Stimulated activated naive B cell treated with anti-CD40 and anti-IgM and Interleukin-4, amounts not matched to agents 10 μg/mL and 1 μg/mL and 100 μg/mL, for 72 hours (primary cell): ENCODE measurements around the gene SLC26A6.
A peak's percentile ranks its signal among the peaks of the same experiment; 100 is the strongest.

Experiments
- ATAC-seq, 2 donors: fragments of 150-1000 bp; cut with Tn5 transposase; replicated peaks; 2 replicates each; pipeline ENCODE4 v1.10.0; 2021; ENCODE audit warnings: moderate library complexity in 1 of 2
- DNase-seq: peaks from one replicate; pipeline ENCODE4 v3.0.0; 2021
- H3K27ac Mint-ChIP-seq: one replicate; pipeline ENCODE4 v1.8.0; 2022; ENCODE audit warnings: mild to moderate bottlenecking, mixed read lengths
- H3K27me3 Mint-ChIP-seq, 2 donors: one replicate each; pipeline ENCODE4 v1.8.0; 2022; ENCODE audit warnings: mixed read lengths in 2 of 2
- H3K36me3 Mint-ChIP-seq, 2 donors: one replicate each; pipeline ENCODE4 v1.8.0; 2022; ENCODE audit warnings: mixed read lengths in 2 of 2, mild to moderate bottlenecking in 1 of 2
- H3K4me1 Mint-ChIP-seq, 2 donors: one replicate each; pipeline ENCODE4 v1.8.0; 2022; ENCODE audit warnings: mixed read lengths in 2 of 2, mild to moderate bottlenecking in 1 of 2
- H3K4me3 Mint-ChIP-seq, 2 donors: one replicate each; pipeline ENCODE4 v1.8.0; 2022; ENCODE audit warnings: mild to moderate bottlenecking in 2 of 2, mixed read lengths in 2 of 2, moderate library complexity in 1 of 2
- H3K9me3 Mint-ChIP-seq, 2 donors: one replicate each; pipeline ENCODE4 v1.8.0; 2022; ENCODE audit warnings: mixed read lengths in 2 of 2, mild to moderate bottlenecking in 1 of 2

SLC26A6 gene

GRCh38 chr3:48609088-48610005 is 25.9 kb downstream of the SLC26A6 start, which contains the start of gene UQCRC1:
TSS of gene UQCRC1 (minus strand) at chr3:48609646. CDS start at chr3:48609620, 26 bp downstream.
- Mint-ChIP-seq H3K27me3 (peaks cover 0 to 4% of the 10 kb centered on the region in 2 donors), H3K36me3 (peaks cover 13 to 27% of the 10 kb centered on the region in 2 donors), H3K4me3 (peak within 1 kb of the TSS; percentile 100), H3K9me3 (no peaks in the 10 kb centered on the region), H3K4me1 (peaks cover 20 to 28% of the 10 kb centered on the region in 2 donors), H3K27ac (peak within 1 kb of the TSS; percentile 99)
- DNase-seq (peak; percentile 92), ATAC-seq (peak; percentile 97 to 98)

GRCh38 chr3:48607519-48607918 is 27.7 kb downstream of the SLC26A6 start:
- Mint-ChIP-seq H3K36me3 (peaks cover 20 to 33% of the 10 kb centered on the region in 2 donors), H3K4me3 (no peak overlapping the region), H3K9me3 (no peaks in the 10 kb centered on the region), H3K27ac (no peak overlapping the region), H3K4me1 (peaks cover 12 to 15% of the 10 kb centered on the region in 2 donors), H3K27me3 (no peaks in the 10 kb centered on the region)
- DNase-seq (no peak), ATAC-seq (no peak)

DNA sequence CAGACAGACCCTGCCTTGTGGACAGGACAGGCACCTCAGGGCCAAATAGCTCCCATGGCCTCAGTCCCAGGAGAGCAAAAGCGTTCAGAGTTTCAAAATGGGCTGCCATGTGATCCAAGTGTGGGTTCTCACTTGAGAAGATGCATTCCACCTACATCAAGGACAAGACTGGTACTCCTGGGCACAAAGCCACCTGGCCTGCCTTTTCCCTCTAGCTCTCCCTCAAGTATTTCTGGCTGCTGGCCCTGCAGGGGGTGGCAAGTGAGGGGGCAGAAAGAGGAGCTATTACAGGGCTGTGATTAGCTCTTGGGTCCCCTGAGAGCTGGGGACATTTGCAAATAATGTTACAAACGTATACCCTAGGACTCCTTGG is 33.7 kb downstream of the SLC26A6 start:
- Mint-ChIP-seq H3K4me3 (no peak overlapping the region), H3K27ac (no peak overlapping the region), H3K9me3 (no peaks in the 10 kb centered on the region), H3K4me1 (peaks cover 0 to 2% of the 10 kb centered on the region in 2 donors), H3K27me3 (no peaks in the 10 kb centered on the region), H3K36me3 (peaks cover 29 to 64% of the 10 kb centered on the region in 2 donors)
- DNase-seq (no peak), ATAC-seq (no peak)

GRCh38 chr3:48600711-48601621 is 34.3 kb downstream of the SLC26A6 start:
- DNase-seq (no peak), ATAC-seq (no peak)
- Mint-ChIP-seq H3K27ac (no peak overlapping the region), H3K36me3 (peaks cover 29 to 65% of the 10 kb centered on the region in 2 donors), H3K27me3 (peaks cover 0 to 2% of the 10 kb centered on the region in 2 donors), H3K4me1 (peaks cover 0 to 5% of the 10 kb centered on the region in 2 donors), H3K4me3 (no peak overlapping the region), H3K9me3 (no peaks in the 10 kb centered on the region)

DNA sequence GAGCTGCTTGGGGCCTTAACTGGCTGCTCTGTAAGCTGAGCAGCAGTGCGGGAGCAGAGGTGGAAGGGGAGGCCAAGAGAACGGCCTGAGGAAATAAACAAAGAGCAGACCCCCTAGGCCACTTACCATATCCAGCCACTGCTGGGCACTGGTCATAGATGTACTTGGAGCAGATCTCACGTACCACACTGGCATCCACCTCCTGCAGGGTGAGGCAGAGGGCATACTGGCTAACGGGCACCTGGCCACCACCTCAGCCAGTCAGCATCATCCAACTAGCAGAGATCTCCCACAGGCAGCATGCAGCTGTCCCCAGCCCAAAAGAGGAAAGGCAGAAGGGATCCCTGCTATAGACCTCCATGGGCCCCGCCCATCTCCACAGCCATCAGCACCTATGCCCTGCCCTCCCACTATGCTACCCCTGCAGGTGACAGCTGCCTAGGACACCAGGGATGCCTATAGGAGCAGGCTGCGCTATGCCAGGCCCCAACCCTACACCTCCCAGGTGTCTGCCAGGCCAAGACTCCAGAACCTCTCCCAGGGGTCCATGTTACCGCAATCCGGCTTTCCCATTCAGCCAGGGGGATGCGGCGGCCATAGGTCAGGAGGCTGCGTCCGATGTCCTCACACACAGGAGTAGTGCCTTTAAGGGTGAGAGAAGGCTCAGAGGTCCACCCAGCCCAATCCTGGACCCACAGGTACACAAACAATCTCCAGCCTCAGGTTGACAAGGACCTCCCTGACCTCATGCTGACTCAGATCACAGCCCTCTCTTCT is 35.6 kb downstream of the SLC26A6 start:
- Mint-ChIP-seq H3K9me3 (no peaks in the 10 kb centered on the region), H3K4me1 (peaks cover 5% of the 10 kb centered on the region in 2 donors), H3K27ac (no peak overlapping the region), H3K36me3 (peaks cover 27 to 57% of the 10 kb centered on the region in 2 donors), H3K27me3 (peaks cover under 1 to 4% of the 10 kb centered on the region in 2 donors), H3K4me3 (no peak overlapping the region)
- ATAC-seq (no peak), DNase-seq (no peak)

DNA sequence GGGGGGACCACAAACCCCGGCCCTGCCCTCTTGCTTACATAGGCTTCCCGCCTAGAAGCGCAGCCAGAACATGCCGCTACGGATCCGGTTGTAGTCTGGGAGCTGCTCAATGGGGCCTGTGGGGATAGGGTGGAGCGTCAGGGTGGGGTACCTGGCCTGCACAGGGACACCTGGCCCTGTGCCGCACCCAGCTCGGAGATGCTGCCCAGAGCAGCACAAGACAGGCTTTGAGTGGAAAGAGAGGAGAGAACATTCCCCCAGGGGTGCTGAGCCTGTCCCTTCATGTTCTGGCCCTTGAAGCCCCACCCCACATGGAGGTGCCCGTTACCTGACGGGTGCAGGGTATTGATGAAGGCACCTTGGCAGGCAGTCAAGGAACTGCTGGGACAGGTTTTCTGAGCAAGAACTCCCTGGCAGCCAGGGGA is 36.2 kb downstream of the SLC26A6 start:
- H3K4me3 Mint-ChIP-seq: no peak overlapping the region
- peaks cover 7 to 9% of the 10 kb centered on the region in 2 donors for H3K27me3 Mint-ChIP-seq
- no peak overlapping the region for H3K27ac Mint-ChIP-seq
- ATAC-seq (no peak), DNase-seq (no peak)
- peaks cover 21 to 51% of the 10 kb centered on the region in 2 donors for H3K36me3 Mint-ChIP-seq
- H3K4me1 Mint-ChIP-seq: peaks cover 10 to 11% of the 10 kb centered on the region in 2 donors
- no peaks in the 10 kb centered on the region for H3K9me3 Mint-ChIP-seq

DNA sequence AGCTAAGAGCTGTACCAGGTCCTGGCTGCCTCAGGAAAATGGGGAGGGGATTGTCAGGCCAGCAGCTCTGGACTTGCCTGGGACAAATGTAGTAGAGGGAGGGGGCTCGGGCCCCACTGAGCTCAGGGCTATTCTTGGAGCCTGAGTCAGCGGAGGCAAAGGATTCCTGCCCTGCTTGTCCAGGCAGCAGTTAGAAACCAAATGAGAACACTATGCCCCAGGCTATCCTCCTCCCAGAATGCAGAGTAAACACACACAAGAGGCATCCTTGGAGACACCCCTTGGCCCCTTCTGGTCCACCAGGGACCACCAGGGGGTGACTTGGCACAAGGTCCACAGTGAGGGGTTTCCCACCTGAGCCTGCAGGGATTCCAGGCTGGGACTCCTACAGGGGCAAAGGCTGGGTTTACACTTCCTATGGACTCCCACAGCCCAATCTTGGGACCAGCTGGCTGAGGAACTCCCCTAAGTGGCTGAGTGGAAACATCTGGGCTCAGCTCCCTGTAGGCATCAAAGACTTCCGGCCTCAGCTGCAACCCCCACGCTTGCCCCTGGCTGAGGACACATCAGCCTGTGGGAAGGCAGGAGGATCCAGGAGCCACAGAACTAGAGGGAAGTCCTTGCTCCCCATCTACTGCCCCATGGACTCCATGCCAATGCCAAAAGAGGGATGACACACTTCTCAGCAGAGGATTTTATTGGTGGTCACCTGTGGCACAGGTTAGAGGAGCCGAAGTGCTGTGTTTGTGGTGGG is 36.8 kb downstream of the SLC26A6 start:
- Mint-ChIP-seq H3K4me1 (peaks cover 10 to 11% of the 10 kb centered on the region in 2 donors), H3K36me3 (peaks cover 20 to 50% of the 10 kb centered on the region in 2 donors), H3K27ac (peak overlapping the region; percentile 31), H3K27me3 (peaks cover 10 to 11% of the 10 kb centered on the region in 2 donors), H3K9me3 (no peaks in the 10 kb centered on the region), H3K4me3 (no peak overlapping the region)
- no peak for DNase-seq
- ATAC-seq: no peak

GRCh38 chr3:48597408-48597800 is 37.9 kb downstream of the SLC26A6 start:
- H3K4me3 Mint-ChIP-seq: no peak overlapping the region
- H3K27ac Mint-ChIP-seq: peak overlapping the region; percentile 87
- ATAC-seq (no peak), DNase-seq (no peak)
- no peaks in the 10 kb centered on the region for H3K9me3 Mint-ChIP-seq
- peaks cover 10 to 11% of the 10 kb centered on the region in 2 donors for H3K4me1 Mint-ChIP-seq
- H3K27me3 Mint-ChIP-seq: peaks cover 20 to 22% of the 10 kb centered on the region in 2 donors
- peaks cover 14 to 42% of the 10 kb centered on the region in 2 donors for H3K36me3 Mint-ChIP-seq

DNA sequence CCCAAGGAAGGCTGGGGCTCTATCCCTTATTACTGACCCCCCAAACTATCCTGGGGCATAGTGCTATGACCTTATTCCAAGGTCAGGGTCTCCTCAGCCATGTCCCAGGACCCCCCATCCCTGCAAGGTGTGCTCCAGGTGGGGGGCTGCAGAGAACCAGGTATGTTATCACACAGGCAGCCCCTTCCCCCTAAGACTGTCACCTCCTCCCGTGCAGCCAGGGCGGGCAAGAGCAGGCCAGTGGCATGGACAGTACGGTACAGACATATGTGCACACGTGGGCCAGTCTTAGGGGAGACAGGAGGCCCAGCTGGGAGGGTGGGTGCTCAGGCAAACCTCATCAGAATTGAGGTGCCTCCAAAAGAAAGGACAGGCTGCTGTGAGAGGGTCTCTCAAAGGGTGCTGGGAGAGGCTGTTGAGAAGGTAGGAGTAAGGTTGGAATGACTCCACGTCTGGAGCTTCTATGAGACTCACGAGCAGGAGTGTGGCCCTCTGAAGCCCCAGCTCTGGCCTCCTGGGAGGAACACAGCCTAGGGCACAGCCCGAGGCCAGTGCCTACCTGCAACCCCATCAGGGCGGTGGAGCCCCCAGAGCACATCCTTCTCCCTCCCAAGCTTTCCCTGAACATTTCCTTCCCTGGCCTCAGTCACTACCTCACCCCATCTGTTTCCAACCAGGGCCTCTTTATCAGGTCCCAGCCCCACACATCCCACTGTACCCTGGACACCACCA is 38.4 kb downstream of the SLC26A6 start:
- Mint-ChIP-seq H3K27ac (no peak overlapping the region), H3K36me3 (peaks cover 12 to 38% of the 10 kb centered on the region in 2 donors), H3K9me3 (no peaks in the 10 kb centered on the region), H3K4me3 (no peak overlapping the region), H3K4me1 (peaks cover 10 to 11% of the 10 kb centered on the region in 2 donors), H3K27me3 (peaks cover 20 to 27% of the 10 kb centered on the region in 2 donors)
- DNase-seq (no peak), ATAC-seq (peak in 1 of 2 donors; percentile 6)

DNA sequence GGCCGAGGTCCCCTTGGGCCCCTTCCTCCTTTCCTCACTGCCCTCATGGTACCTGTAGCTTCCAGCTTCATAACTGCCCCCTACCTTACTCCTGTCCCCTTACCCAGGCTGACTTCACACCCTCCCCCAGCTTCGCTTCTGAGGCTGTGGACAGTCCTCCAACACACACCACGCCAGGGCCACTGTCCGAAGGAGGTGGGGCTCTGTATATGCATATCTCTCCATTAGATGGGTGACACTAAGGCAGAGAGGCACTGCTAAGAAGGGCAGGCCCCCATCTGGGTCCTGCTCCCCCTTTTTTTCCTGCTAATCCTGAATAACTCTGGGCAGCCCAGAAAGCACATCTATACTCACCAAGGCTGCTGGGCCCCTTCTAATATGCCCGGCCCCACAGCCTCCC is 39.1 kb downstream of the SLC26A6 start:
- Mint-ChIP-seq H3K36me3 (peaks cover 12 to 38% of the 10 kb centered on the region in 2 donors), H3K4me1 (peaks cover 10 to 11% of the 10 kb centered on the region in 2 donors), H3K27me3 (peaks cover 21 to 29% of the 10 kb centered on the region in 2 donors), H3K27ac (no peak overlapping the region), H3K9me3 (no peaks in the 10 kb centered on the region), H3K4me3 (no peak overlapping the region)
- ATAC-seq (no peak), DNase-seq (no peak)

DNA sequence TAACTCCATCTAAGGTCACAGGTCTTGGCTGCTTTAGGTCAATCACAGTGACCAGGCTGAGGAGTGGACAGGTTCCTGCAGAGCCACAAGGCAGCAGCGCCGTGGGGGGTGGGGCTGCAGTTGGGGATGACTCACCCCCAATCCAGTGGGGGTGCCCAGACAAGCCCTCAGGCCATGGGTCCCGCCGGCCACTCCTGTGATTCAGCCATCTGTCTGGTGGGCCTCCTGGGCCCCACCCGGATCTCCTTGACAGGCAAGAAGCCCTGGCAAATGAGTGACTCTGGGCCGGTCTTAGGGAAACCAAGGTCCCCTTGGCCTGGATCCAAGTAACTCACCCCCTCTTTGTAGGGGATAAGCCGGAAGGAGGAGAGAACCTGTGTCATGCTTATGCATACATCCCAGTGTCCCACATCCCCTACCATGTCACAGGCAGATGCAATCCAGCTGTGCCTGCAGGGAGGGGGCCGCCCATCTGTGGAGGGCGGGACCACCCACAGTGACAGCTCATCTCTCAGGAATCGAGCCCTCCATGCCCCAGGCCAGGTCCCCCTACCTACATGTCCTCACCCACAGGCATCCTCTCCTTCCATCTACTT is 39.6 kb downstream of the SLC26A6 start:
- H3K4me1 Mint-ChIP-seq: peaks cover 10 to 11% of the 10 kb centered on the region in 2 donors
- H3K36me3 Mint-ChIP-seq: peaks cover 12 to 34% of the 10 kb centered on the region in 2 donors
- ATAC-seq (peak; percentile 23 to 27), DNase-seq (no peak)
- H3K27ac Mint-ChIP-seq: no peak overlapping the region
- peak overlapping the region; percentile 53 to 70 for H3K4me3 Mint-ChIP-seq
- peaks cover 27 to 35% of the 10 kb centered on the region in 2 donors for H3K27me3 Mint-ChIP-seq
- no peaks in the 10 kb centered on the region for H3K9me3 Mint-ChIP-seq

DNA sequence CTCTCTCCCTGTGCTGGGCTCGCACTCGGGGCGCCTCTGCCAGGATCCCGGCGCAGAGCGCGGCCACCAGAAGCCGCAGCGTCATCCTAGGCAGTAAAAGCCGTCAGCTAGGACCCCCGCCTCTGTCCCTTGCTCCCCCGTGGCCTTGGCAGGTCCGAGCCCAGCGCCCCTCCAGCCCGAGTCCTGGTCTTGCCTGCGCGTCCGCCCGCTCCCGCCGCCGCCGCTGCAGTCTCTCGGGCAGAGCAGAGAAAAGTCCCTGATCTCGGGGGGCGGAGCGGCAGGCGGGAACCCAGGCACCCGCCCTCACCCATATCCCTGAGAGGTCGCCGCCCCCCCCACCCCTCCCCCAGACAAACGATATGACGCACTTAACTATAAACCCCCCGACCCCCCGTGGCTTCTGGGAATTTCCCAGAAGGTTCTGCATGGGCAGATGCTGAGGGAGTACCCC is 40.2 kb downstream of the SLC26A6 start, which contains the start of gene COL7A1:
Gene COL7A1, minus strand, starts transcription at position 255 of the 451 bp plus-strand sequence. Its CDS starts 170 bp downstream, at position 85.
- H3K27me3 Mint-ChIP-seq: peaks cover 31 to 38% of the 10 kb centered on the region in 2 donors

More for the DNA sequence above, 40.2 kb downstream of the SLC26A6 start, which contains the start of gene COL7A1:
- peak within 1 kb of the TSS; percentile 25 for H3K27ac Mint-ChIP-seq
- peaks cover 10 to 11% of the 10 kb centered on the region in 2 donors for H3K4me1 Mint-ChIP-seq
- peak within 1 kb of the TSS; percentile 70 to 75 for H3K4me3 Mint-ChIP-seq
- ATAC-seq (peak; percentile 38 to 46), DNase-seq (no peak)
- peaks cover 11 to 30% of the 10 kb centered on the region in 2 donors for H3K36me3 Mint-ChIP-seq
- H3K9me3 Mint-ChIP-seq: no peaks in the 10 kb centered on the region
